ENCODE data around the gene FAM200A.
"Not testable (repeated sequence)": the region's sequence is repeated elsewhere in the genome, so short reads cannot be mapped to it uniquely, and the experiment has no call there.

The FAM200A gene

DNA sequence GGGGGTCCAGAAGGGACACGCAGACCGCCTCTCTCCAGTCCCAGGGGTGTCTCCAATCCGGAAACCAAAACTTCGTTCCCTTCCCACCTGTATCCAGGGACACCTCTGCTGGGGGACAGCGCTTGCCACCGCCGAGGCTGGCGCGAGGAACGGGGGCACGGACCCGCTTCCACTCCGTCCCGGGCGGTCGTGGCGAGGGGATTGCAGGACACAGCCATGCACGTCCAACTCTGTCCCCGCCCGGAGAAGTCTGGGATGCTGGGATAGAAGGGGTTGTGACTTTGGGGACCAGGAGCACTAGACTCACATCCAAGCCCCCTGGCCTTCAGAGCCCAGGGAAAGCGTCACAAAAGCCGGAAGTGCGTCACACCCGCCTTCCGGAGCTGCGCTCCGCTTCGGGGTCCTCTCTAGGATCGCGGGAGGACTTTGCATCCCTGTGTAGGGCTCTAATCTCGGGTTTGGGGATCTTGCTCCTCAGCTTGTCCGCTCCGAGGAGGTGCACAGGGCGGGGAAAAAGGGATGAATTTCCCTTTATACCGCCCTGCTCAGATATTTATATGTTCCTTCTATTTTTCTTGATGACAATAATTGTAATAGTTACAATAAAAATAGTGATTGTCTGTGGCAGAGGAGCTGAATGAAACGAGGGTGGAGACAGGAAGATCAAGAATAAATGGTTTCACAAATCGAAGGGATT lies at the start of gene FAM200A:
FAM200A (minus strand) TSS at position 348 of the 697 bp plus-strand sequence. CDS start 3,707 bp downstream, outside the sequence.
- peak; percentile 74 for DNase-seq (ENCODE audit: low read depth)

DNA sequence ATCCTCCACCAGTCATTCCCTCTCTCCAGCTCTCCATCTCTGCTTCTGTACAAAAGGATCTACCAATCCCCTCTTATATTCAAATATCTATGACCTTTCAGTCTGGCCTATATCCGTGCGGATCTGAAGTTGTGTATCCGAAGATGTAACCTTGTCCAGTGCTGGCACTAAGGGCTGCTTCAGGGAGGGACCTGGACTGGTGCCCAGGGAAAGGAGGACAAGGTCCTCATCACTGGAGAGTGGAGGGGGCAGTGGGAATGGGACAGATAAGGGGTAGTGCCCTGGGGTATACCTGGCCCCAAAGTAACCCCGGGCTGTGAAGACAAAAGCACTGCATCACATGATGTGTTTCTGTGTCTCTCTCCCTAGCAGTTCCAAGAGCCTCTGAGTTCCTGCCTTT lies 47.9 kb upstream of the FAM200A start:
- no peak for DNase-seq (ENCODE audit: low read depth)

DNA sequence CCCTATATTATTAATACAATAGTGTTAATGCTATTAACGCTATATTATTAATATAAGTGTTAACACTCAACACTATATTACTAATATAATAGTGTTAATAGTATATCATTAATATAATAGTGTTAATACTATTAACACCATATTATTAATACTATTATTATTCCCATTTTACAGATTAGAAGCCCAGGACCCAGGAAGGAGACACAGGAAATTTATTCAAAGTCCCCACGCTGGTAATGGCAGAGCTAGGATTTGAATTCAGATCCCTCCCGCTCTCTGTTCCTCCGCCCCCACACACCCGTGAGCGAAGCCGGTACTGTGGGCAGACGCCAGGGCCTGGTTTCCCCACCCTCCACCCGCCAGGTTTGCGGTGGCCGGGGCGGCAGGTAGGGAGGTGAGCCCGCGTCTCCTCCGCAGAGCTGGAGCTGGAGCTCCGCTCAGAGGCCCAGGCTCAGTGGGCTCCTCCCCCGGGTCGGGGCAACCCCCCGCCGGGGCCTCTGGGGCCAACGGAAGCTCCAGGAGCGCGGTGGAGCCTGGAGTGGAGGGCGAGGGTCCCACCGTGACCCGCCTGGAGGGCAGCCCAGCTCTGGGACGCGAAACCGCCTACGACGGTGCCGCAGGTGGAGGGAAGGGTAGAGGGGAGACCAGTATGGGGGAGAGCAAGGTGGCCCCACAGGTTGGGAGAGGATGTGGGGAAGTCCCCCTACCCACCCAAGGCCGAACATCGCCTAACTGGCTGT lies 46.0 kb upstream of the FAM200A start, which contains the start of gene TMEM225B:
TMEM225B (plus strand) TSS at position 506 of the 740 bp plus-strand sequence. CDS start 6,122 bp downstream, outside the sequence.
- DNase-seq (ENCODE audit: low read depth): no peak

DNA sequence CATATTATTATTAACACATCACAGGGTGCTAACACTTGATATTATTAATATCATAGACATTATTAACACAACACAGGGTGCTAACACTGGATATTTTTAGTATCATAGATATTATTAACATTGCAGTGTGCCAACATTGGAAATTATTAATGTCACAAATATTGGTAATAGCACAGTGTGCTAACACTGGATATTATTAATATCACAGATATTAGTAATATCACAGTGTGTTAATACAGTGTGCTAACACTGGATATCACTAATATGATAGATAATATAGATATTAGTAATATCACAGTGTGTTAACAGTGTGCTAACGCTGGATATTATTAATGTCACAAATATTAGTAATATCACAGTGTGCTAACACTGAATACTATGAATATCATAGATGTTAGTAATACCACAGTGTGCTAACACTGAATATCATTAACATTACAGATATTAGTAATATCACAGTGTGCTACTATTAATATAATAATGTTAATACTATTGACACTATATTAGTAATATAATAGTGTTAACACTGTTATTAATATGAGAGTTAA lies 44.6 kb upstream of the FAM200A start:
- DNase-seq (ENCODE audit: low read depth): no peak

DNA sequence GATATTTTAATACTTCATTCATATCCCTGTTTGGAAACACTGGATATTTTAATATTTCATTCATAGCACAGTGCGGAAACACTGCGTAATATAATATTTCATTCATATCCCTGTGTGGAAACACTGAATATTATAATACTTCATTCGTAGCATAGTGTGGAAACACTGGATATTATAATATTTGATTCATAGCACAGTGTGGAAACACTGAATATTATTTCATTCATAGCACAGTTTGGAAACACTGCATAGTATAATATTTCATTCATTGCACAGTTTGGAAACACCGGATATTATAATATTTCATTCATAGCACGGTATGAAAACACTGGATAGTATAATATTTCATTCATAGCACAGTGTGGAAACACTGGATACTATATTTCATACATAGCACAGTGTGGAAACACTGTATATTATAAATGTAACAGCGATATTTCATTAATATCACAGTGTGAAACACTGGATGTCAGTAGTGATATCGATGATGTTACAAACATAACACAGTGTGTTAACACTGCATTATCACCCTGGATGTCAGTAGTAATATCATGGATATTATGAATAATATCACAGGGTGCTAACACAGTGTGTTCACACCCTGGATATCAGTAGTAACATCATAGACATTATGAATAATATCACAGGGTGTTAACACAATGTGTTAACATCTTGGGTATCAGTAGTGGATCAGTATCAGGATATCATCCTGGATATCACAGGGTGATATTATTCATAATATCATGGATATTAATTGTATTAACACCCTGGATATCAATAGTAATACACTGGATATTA lies 43.2 kb upstream of the FAM200A start:
- no peak for DNase-seq (ENCODE audit: low read depth)

DNA sequence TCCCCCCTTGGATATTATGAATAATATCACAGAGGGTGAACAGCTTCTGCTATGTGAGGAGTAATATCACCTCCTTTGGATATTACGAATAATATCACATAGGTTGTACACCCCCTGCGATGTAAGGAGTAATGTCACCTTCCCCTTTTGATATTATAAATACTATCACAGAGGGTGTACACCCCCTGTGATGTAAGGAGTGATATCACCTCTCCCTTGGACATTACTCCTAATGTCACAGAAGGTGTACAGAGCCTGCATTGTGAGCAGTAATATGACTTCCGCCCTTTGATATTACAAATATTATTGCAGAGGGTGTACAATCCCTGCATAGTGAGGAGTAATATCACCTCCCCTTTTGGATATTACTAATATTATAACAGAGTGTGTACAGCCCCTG lies 37.0 kb upstream of the FAM200A start:
- no peak for DNase-seq (ENCODE audit: low read depth)

DNA sequence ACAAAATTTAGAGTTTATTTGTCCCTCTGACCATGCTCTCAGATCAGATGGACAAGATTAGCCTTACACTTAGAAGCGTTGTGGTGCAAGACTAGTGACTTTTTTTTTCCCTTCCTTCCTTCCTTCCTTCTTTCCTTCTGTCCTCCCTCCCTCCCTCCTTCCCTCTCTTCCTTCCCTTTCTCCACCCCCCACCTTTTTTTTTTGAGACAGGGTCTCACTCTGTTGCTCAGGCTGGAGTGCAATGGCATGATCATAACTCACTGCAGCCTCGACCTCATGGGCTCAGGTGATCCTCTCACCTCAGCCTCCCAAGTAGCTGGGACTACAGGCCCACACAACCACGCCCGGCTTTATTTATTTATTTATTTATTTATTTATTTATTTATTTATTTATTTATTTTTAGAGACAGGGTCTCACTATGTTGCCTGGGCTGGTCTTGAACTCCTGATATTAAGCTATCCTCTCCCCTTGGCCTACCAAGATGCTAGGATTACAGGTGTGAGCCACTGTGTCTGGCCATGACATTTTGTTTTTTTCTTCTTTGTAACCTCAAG lies 28.9 kb upstream of the FAM200A start:
- DNase-seq (ENCODE audit: low read depth): not testable (repeated sequence)

DNA sequence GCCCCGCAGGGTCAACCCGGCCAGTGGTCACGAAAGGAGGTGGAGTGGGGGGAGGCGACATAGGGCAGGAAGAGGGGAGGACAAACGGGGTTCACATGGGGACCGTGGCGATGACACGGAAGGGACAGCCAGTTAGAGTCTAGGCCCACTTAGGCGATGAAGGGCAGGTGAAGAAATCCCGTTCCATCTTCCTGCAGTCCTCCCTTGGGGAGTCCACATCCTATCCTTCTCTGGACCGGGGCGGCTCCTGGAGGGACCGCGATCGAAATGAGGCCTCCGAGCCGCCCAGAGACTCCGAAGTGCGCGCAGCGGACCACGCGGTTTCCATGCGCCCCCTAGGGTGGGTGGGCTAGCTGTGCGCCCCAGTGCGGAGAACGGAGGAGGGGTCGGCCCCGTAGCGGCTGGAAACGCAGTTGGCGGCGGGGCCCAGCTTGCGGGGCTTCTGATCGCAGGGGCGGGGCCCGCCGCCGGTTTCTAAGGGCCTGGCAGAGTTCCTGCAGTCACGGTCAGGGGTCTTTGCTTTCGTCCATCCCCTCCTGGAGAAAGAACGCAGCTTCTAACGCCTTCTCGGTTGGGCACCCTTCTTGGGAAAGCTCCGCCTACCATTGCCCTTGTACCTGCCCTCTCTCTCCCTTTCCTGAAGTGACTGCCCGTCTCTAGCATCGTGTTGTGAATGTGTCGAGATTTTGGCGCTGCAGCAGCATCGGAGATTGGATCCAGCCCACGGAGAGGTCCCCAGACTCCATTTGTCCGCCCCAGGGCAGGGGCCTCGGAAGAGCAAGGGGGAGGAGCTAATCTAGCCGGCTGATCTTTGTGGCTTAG lies 28.3 kb upstream of the FAM200A start:
- DNase-seq (ENCODE audit: low read depth): peak; percentile 39

DNA sequence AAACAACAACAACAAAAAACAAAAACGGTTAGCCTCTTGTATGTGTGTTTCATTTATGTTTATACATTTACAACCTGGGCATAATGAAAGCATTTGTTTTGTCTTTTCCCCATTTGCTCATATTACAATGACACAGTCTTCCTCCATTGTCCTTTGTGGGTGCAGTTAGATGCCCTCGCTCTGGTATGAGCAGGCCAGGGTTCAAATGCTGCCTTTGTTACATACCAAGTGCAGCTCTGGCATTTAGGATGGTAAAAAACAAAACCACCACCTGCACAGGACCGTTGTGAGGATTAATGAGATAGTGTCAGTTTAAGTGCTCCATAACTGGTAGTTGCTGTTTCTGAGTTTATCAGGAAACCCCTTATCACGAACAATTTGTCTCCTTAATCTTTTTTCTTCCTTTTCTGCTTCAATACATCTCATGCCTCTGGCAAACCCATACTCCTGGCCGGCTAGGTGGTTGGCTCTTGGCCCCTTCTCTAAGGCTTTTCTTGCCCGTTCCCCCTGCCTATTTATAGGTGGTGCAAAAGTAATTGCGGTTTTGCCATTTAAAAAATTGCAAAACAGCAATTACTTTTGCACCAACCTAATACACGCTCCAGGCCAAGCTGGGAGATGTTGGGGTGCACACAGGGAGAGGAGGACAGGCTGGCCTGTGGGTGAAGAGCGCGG lies 27.5 kb upstream of the FAM200A start:
- no peak for DNase-seq (ENCODE audit: low read depth)

DNA sequence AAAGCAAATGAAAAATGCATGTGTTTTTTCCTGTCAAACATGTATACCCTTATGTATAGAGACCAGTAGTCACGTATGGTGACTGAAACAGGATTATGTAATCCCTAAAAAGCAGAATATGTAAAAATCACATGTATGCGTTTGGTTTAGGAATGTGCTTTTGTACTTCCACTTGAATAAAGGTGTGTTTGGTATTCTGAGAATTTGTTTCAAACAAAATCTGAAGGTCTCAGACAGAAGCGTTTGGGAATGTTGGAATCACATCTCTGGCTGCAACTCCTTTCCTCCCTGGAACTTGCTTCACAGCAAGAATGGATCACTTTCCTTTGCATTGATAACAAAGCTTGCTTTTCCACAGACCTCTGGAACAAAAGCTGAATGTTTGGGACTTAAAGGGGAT lies 24.3 kb upstream of the FAM200A start:
- DNase-seq (ENCODE audit: low read depth): no peak

DNA sequence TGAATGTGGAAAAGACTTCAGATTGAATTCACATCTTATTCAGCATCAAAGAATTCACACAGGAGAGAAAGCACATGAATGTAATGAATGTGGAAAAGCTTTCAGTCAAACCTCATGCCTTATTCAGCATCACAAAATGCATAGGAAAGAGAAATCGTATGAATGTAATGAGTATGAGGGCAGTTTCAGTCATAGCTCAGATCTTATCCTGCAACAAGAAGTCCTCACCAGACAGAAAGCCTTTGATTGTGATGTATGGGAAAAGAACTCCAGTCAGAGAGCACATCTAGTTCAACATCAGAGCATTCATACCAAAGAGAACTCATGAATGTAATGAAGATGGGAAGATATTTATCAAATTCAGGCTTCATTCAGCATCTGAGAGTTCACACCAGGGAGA lies 21.3 kb upstream of the FAM200A start:
- no peak for DNase-seq (ENCODE audit: low read depth)

DNA sequence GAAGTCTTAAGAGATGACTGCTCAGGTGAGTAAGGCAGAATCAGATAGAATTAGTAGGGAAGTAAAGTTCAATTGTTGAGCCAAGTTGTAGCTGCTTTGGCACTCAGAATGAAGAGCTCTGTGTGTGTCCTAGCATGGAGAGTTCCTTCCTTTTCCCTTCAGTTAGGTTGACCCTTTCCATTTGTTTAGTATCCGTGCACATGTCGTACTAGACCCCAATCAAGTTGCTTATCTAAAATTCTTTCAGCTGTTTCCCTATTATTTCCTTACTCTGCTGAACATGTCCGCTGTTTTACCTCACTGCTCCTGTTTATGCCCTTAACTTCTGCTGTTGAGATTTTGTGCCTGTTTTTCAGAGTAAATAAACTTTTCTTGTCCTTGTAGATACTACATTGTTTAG lies 19.9 kb upstream of the FAM200A start:
- no peak for DNase-seq (ENCODE audit: low read depth)

DNA sequence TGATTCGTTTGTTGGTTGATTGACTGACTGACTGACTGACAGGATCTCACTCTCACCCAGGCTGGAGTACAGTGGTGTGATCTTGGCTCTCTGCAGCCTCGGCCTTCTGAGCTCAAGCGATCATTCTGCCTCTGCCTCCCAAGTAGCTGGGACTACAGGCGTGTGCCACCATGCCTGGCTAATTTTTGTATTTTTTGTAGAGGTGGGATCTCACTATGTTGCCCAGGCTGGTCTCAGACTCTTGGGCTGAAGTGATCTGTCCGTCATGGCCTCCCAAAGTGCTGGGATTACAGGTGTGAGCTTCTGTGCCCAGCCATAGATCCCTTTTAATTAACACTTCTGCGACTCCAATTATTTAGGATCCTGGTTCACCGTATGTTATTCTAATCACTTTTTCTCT lies 16.9 kb upstream of the FAM200A start:
- DNase-seq (ENCODE audit: low read depth): not testable (repeated sequence)

DNA sequence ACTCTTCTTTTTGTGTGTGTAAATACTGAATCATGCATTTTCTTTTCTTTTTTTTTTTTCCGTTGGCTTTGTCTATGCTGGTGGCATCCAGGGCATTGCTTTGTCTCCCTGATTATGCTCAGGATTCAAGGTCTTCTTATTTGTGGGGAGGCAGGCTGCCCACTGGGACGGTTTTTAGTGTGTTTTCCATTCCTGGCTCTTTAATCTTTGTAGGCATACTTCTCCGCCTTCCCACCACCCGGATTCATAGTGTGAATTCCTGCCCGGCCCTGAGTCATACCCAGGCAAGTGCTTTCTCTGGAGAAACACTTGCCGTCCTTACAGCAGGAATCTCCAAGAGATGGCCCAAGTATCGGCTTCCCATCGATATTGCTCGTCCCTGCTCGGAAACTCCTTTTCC lies 11.7 kb upstream of the FAM200A start:
- DNase-seq (ENCODE audit: low read depth): no peak

DNA sequence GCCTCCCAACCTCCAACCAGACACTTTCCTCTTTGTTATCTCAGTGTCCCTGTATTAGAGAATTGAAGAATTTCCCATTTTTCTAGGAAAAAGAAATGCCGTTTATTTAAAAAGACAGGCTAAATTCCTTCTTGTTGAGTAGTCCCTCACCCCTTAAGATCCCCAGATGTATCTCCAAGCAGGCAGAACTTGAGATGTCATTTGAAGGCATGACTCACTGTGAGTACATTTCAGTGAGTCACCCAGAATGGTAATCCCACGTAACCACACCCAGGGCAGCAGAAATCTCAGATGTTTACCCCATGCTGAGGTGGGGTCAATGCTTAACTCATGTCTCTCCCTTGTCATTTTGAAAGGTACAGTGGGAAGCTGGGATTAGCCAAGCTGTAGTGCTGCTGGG lies 10.9 kb upstream of the FAM200A start:
- peak; percentile 19 for DNase-seq (ENCODE audit: low read depth)

DNA sequence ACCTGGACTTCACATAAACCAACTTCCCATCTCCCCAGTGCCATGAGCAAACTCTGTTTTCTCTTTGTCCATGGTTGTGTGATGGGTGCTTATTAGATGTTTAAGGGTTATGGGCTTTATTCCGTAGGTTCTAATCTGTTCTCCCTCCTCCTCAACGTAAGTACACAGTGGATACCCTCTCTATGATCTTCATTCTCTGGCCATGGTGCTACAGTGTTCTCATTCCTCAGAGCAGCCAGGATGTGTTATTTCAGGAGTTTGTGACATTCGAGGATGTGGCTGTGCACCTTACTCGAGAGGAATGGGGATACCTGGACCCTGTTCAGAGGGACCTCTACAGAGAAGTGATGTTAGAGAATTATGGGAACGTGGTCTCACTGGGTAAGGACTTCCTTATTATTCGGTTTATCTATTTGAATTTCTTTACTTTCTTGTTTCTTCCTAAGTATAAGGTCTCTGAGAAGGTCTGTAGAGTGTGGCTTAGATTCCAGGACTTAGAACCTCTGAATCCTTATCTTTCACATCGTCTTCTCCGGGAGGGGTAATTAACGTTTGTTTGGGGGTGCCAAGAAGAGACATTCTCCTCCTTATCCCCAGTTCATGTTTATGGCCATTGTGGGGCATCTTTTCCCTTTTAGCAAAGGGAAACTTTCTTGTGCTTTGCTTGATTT lies 10.3 kb upstream of the FAM200A start:
- no peak for DNase-seq (ENCODE audit: low read depth)

DNA sequence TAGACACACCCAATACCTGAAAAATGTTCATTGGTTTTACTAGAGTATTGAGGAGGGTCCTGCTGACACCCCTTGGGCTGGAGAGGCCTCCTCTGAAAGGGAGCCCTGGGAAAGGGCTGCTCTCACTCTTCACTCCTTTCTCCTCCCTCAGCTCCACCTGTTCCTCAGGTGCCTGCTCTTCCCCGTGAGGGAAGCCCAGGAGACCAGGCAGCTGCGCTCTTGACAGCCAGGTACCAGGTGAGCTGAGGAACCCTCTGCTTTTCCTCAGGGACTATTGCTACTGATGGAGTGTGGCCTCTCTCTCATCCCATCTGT lies 9.8 kb upstream of the FAM200A start:
- no peak for DNase-seq (ENCODE audit: low read depth)

DNA sequence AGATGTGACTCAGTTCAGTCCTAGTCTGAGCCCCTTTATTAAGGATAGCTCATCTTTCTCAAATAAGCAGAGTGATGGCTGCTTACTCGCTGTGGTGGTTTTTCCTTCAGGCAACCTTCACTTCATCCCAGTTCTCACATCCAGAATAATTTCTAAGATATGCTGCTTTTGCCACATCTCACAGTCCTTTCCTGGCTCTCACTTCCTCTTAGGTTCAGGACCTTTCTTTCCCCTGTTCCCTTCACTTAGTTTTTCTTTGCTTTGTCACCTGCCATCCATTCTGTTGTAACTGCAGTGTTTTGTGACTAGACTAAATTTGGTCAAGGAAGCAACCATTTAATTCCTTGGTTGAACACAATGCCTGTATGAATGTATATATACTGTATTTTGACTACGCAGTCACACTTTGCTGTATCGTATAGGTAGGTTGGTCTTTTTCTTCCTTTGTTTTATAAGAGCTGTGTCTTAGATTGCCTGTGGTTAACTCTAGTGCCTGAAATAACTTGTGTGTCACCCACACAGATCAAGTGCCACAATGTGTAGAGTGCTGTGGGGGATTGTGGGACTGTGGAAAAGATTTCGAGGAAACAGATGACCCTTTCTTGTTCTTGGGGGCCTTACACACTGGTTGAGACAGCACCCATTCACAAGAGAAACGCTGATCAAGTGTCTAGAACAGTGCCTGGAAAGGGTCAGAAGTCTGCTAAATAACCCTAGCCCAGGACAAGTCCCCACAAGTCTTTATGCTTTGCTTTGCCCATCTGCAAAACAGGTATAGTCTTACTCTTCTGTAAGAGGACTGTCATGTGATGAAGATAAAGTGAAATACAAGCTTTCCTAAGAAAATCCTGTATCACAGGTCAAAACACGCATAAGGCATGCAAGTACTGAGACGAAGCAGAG lies 9.2 kb upstream of the FAM200A start:
- no peak for DNase-seq (ENCODE audit: low read depth)
